Measurements from ENCODE around the gene MAML1. TPM values are rescaled to one million over a fixed set of nuclear protein-coding genes. Genes with fewer than 3 reads are reported as not detected.

The MAML1 gene
- total and polyA plus RNA-seq, 2 experiments from 2014 or later = 7.5 to 15.9 TPM

- Histone ChIP-seq H4K20me1 (ENCODE audit: insufficient read depth, poor library complexity, severe bottlenecking) (no peaks in the 10 kb centered on the region), H2AFZ (no peak overlapping the region), H3K27ac (no peak overlapping the region), H3K36me3 (replicated peaks; ENCODE audit: insufficient read depth, low read depth) (no peaks in the 10 kb centered on the region), H3K79me2 (peaks cover 20% of the 10 kb centered on the region), H3K4me3 (no peak overlapping the region), H3K4me2 (no peak overlapping the region), H3K4me1 (ENCODE audit: insufficient read depth) (peaks cover 10% of the 10 kb centered on the region), H3K9me3 (ENCODE audit: low read depth) (no peaks in the 10 kb centered on the region), H3K27me3 (no peaks in the 10 kb centered on the region), H3K9me2 (replicated peaks; ENCODE audit: insufficient read depth) (no peaks in the 10 kb centered on the region)
- DNase-seq (ENCODE audit: low spot score) = no peak
- TF ChIP-seq CTCF (IDR thresholded peaks at IDR 0.05; ENCODE audit: poor library complexity) (no peak), EZH2phosphoT487 (IDR thresholded peaks at IDR 0.05; ENCODE audit: low read depth, severe bottlenecking, unreplicated experiment) (no peak), EZH2 (IDR thresholded peaks at IDR 0.05; ENCODE audit: borderline replicate concordance) (no peak)
- 96% methylated on average over 27 of the region's 27 CpGs for WGBS (ENCODE audit: low lambda C conversion rate, missing lambda C conversion rate)
Observed at GRCh38 chr5:179812135-179812825, 79.7 kb downstream of the MAML1 start.

GRCh38 chr5:179812997-179813607, 80.5 kb downstream of the MAML1 start:
- H3K79me2 ChIP-seq = peaks cover 15% of the 10 kb centered on the region
- no peak overlapping the region for H3K27ac ChIP-seq
- WGBS (ENCODE audit: low lambda C conversion rate, missing lambda C conversion rate) = 88% methylated on average over 5 of the region's 5 CpGs
- no peaks in the 10 kb centered on the region for H3K27me3 ChIP-seq
- H3K4me1 ChIP-seq (ENCODE audit: insufficient read depth) = peaks cover 11% of the 10 kb centered on the region
- no peaks in the 10 kb centered on the region for H3K9me3 ChIP-seq (ENCODE audit: low read depth)
- no peaks in the 10 kb centered on the region for H3K36me3 ChIP-seq (replicated peaks; ENCODE audit: insufficient read depth, low read depth)
- DNase-seq (ENCODE audit: low spot score) = no peak
- H3K4me3 ChIP-seq = no peak overlapping the region
- H3K4me2 ChIP-seq = no peak overlapping the region
- TF ChIP-seq CTCF (IDR thresholded peaks at IDR 0.05; ENCODE audit: poor library complexity) (no peak), EZH2phosphoT487 (IDR thresholded peaks at IDR 0.05; ENCODE audit: low read depth, severe bottlenecking, unreplicated experiment) (no peak), EZH2 (IDR thresholded peaks at IDR 0.05; ENCODE audit: borderline replicate concordance) (no peak)
- H4K20me1 ChIP-seq (ENCODE audit: insufficient read depth, poor library complexity, severe bottlenecking) = no peaks in the 10 kb centered on the region
- no peaks in the 10 kb centered on the region for H3K9me2 ChIP-seq (replicated peaks; ENCODE audit: insufficient read depth)
- no peak overlapping the region for H2AFZ ChIP-seq

GRCh38 chr5:179814090-179814489, 81.5 kb downstream of the MAML1 start:
- Histone ChIP-seq H3K36me3 (replicated peaks; ENCODE audit: insufficient read depth, low read depth) (no peaks in the 10 kb centered on the region), H2AFZ (no peak overlapping the region), H3K9me3 (ENCODE audit: low read depth) (no peaks in the 10 kb centered on the region), H3K4me3 (no peak overlapping the region), H4K20me1 (ENCODE audit: insufficient read depth, poor library complexity, severe bottlenecking) (no peaks in the 10 kb centered on the region), H3K27ac (no peak overlapping the region), H3K27me3 (no peaks in the 10 kb centered on the region), H3K79me2 (peaks cover 10% of the 10 kb centered on the region), H3K4me2 (no peak overlapping the region), H3K9me2 (replicated peaks; ENCODE audit: insufficient read depth) (no peaks in the 10 kb centered on the region), H3K4me1 (ENCODE audit: insufficient read depth) (peaks cover 16% of the 10 kb centered on the region)
- TF ChIP-seq CTCF (IDR thresholded peaks at IDR 0.05; ENCODE audit: poor library complexity) (no peak), EZH2 (IDR thresholded peaks at IDR 0.05; ENCODE audit: borderline replicate concordance) (no peak), EZH2phosphoT487 (IDR thresholded peaks at IDR 0.05; ENCODE audit: low read depth, severe bottlenecking, unreplicated experiment) (no peak)
- DNase-seq (ENCODE audit: low spot score) = no peak
- WGBS (ENCODE audit: low lambda C conversion rate, missing lambda C conversion rate) = 84% methylated on average over 3 of the region's 3 CpGs

All from hepatocyte (in vitro differentiated cells).